Colonic mucosa (tissue), 4 donors: Measurements from ENCODE around the gene KCNB1. TPM values are rescaled to one million over a fixed set of nuclear protein-coding genes. Genes with fewer than 3 reads are reported as not detected.

Experiments used
- DNase-seq: peaks from one replicate; pipeline ENCODE4 v3.0.0-alpha.2; 2020
- H3K27ac ChIP-seq: fragments of 200-600 bp; one replicate; pipeline ENCODE4 v1.8.0; 2021
- H3K27me3 ChIP-seq: fragments of 200-600 bp; one replicate; pipeline ENCODE4 v1.8.0; 2021
- H3K36me3 ChIP-seq: fragments of 200-600 bp; one replicate; pipeline ENCODE4 v1.8.0; 2021
- H3K4me1 ChIP-seq: fragments of 200-600 bp; one replicate; pipeline ENCODE4 v1.8.0; 2021; ENCODE audit warnings: mild to moderate bottlenecking
- H3K4me3 ChIP-seq: fragments of 200-600 bp; one replicate; pipeline ENCODE4 v1.8.0; 2021
- H3K9ac ChIP-seq, 2 donors: one replicate each; pipeline ENCODE4 v1.7.0; 2013; ENCODE audit warnings: control low read depth in 2 of 2, low read depth in 2 of 2, low read length in 2 of 2
- H3K9me3 ChIP-seq: fragments of 200-600 bp; one replicate; pipeline ENCODE4 v1.8.0; 2021
- intact Hi-C: fragments of 100-400 bp; cut with DNase I; formaldehyde crosslinking; loops from one replicate; pipeline ENCODE4 v1.14.1; 2022
- total RNA-seq, 2 donors: library from RNA; stranded (reverse); fragmentation: NEBNext Ultra II Directional in 1 of 2; extraction: Animal tissue kit (Norgen Biotek cat#: 25700) in 1 of 2; gene quantifications; one replicate each; pipeline ENCODE4 v1.2.1, GENCODE V29; 2021
- TF ChIP-seq, protein P1 (sequence below): fragments of 200-600 bp; IDR thresholded peaks from one replicate; pipeline ENCODE4 v1.8.0; 2022; ENCODE audit warnings: antibody characterized with exemption, mild to moderate bottlenecking
- donor health status: healthy.
- donor health status: DM: no; HTN: no; CAD: no.
- donor health status: DM: no; HTN: no; CAD: no.

Gene KCNB1
- total RNA-seq, 2 donors from 2014 or later, result 0.37 to 1.9 TPM

GRCh38 chr20:49478754-49479689 lies 3.4 kb downstream of the KCNB1 start:
- intact Hi-C loops, result loop anchor here (5.0 kb wide), 1 partner anchor 92 kb away; no protein-coding TSS in a partner anchor
- H3K4me3 ChIP-seq, result no peak overlapping the region
- H3K9ac ChIP-seq, result no peak overlapping the region
- no peak for DNase-seq
- H3K27ac ChIP-seq, result no peak overlapping the region
- no peaks in the 10 kb centered on the region for H3K9me3 ChIP-seq
- peaks cover 20% of the 10 kb centered on the region for H3K27me3 ChIP-seq
- H3K4me1 ChIP-seq, result no peaks in the 10 kb centered on the region
- TF ChIP-seq, protein P1, sequence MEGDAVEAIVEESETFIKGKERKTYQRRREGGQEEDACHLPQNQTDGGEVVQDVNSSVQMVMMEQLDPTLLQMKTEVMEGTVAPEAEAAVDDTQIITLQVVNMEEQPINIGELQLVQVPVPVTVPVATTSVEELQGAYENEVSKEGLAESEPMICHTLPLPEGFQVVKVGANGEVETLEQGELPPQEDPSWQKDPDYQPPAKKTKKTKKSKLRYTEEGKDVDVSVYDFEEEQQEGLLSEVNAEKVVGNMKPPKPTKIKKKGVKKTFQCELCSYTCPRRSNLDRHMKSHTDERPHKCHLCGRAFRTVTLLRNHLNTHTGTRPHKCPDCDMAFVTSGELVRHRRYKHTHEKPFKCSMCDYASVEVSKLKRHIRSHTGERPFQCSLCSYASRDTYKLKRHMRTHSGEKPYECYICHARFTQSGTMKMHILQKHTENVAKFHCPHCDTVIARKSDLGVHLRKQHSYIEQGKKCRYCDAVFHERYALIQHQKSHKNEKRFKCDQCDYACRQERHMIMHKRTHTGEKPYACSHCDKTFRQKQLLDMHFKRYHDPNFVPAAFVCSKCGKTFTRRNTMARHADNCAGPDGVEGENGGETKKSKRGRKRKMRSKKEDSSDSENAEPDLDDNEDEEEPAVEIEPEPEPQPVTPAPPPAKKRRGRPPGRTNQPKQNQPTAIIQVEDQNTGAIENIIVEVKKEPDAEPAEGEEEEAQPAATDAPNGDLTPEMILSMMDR, result no peak
- H3K36me3 ChIP-seq, result no peaks in the 10 kb centered on the region

- H3K9me3 ChIP-seq, result no peaks in the 10 kb centered on the region
- no peaks in the 10 kb centered on the region for H3K36me3 ChIP-seq
- H3K9ac ChIP-seq, result no peak overlapping the region
- TF ChIP-seq, protein P1, result no peak
- intact Hi-C loops, result loop anchor here (5.0 kb wide), 1 partner anchor 91 kb away; no protein-coding TSS in a partner anchor
- H3K4me3 ChIP-seq, result no peak overlapping the region
- no peaks in the 10 kb centered on the region for H3K4me1 ChIP-seq
- DNase-seq, result no peak
- H3K27ac ChIP-seq, result no peak overlapping the region
- H3K27me3 ChIP-seq, result peaks cover 17% of the 10 kb centered on the region
These were observed 4.2 kb downstream of the KCNB1 start for GRCh38 chr20:49478266-49478665.

DNA sequence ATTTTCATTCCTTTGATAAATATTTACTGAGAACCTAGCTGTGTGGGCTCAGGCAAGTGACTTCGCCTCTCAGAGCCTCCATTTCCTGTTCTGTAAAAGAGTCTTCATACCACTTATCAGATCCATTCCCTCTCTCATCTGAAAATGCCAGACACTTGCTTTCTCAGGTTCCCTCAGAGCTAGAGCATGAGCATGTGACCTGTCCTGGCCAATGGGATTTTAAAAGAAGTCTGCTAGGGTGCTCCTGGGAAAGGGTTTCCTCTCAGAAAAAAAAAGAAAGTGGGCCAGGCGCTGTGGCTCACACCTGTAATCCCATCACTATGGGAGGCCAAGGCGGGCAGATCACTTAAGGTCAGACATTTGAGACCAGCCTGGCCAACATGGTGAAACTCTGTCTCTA lies 5.3 kb downstream of the KCNB1 start:
- Histone ChIP-seq H3K36me3 (no peaks in the 10 kb centered on the region), H3K4me3 (no peak overlapping the region), H3K9me3 (no peaks in the 10 kb centered on the region), H3K9ac (no peak overlapping the region), H3K4me1 (no peaks in the 10 kb centered on the region), H3K27ac (no peak overlapping the region), H3K27me3 (peaks cover 8% of the 10 kb centered on the region)
- DNase-seq, result no peak
- intact Hi-C loops, result loop anchor here (5.0 kb wide), 1 partner anchor 90 kb away; no protein-coding TSS in a partner anchor
- TF ChIP-seq, protein P1, result no peak

DNA sequence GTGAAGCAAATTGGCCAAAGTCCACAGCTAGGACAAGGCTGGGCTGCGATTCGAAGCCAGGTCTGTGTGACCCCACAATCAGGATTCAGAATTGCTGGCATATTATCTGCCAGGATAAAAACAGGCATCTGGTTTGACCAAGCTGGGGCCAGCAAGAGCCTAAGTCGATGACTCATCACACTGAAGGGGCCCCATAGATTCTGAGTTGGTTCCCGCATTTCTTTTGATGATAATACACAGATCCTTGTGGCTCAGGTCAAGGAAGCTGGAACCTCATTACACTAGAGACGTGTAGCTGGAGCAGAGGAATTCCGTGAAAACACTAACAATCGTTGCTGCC lies 6.5 kb downstream of the KCNB1 start:
- Histone ChIP-seq H3K4me3 (no peak overlapping the region), H3K9ac (no peak overlapping the region), H3K27me3 (peaks cover 8% of the 10 kb centered on the region), H3K4me1 (no peaks in the 10 kb centered on the region), H3K27ac (no peak overlapping the region), H3K9me3 (no peaks in the 10 kb centered on the region), H3K36me3 (no peaks in the 10 kb centered on the region)
- intact Hi-C loops, result loop anchor here (5.0 kb wide), 1 partner anchor 89 kb away; no protein-coding TSS in a partner anchor
- TF ChIP-seq, protein P1, result no peak
- DNase-seq, result no peak

GRCh38 chr20:49475292-49476015 lies 7.0 kb downstream of the KCNB1 start:
- DNase-seq, result no peak
- H3K9me3 ChIP-seq, result no peaks in the 10 kb centered on the region
- H3K4me1 ChIP-seq, result no peaks in the 10 kb centered on the region
- TF ChIP-seq, protein P1, result no peak
- no peaks in the 10 kb centered on the region for H3K36me3 ChIP-seq
- peaks cover 8% of the 10 kb centered on the region for H3K27me3 ChIP-seq
- intact Hi-C loops, result loop anchor here (5.0 kb wide), 1 partner anchor 88 kb away; no protein-coding TSS in a partner anchor
- H3K4me3 ChIP-seq, result no peak overlapping the region
- H3K27ac ChIP-seq, result no peak overlapping the region
- H3K9ac ChIP-seq, result no peak overlapping the region
